OCI-LY1 (cell line): Measurements from ENCODE around the gene ARPP21.

Experiments
- H2AFZ ChIP-seq: fragments of 200-600 bp; sonication (generic), shearing (Covaris generic); 2 replicates; pipeline ENCODE4 v1.6.0; 2014; ENCODE audit warnings: antibody characterized with exemption, mild to moderate bottlenecking, low read length
- H3F3A ChIP-seq: fragments of 200-600 bp; sonication (generic), shearing (Covaris generic); 2 replicates; pipeline ENCODE4 v1.6.0; 2014; ENCODE audit warnings: mild to moderate bottlenecking, antibody characterized with exemption, low read length, moderate library complexity; ENCODE audit not compliant: insufficient read depth
- H3K27ac ChIP-seq: fragments of 200-600 bp; sonication (generic); 2 replicates; pipeline ENCODE4 v1.5.1; 2014; ENCODE audit warnings: low read length, mixed run types, mild to moderate bottlenecking, low read depth; ENCODE audit not compliant: poor library complexity, severe bottlenecking
- H3K27me3 ChIP-seq: fragments of 200-600 bp; sonication (generic); 2 replicates; pipeline ENCODE4 v1.6.0; 2014; ENCODE audit warnings: antibody characterized with exemption, mild to moderate bottlenecking, low read length, moderate library complexity; ENCODE audit not compliant: insufficient read depth
- H3K36me3 ChIP-seq: fragments of 200-600 bp; sonication (generic); 2 replicates; pipeline ENCODE4 v1.6.1; 2014; ENCODE audit warnings: mild to moderate bottlenecking, antibody characterized with exemption, low read length, moderate library complexity, mixed read lengths; ENCODE audit not compliant: insufficient read depth
- H3K4me1 ChIP-seq: fragments of 200-600 bp; sonication (generic); 2 replicates; pipeline ENCODE4 v1.5.1; 2014; ENCODE audit warnings: mild to moderate bottlenecking, low read length, moderate library complexity; ENCODE audit not compliant: insufficient read depth, severe bottlenecking
- H3K4me2 ChIP-seq: fragments of 200-600 bp; sonication (generic), shearing (Covaris generic); 2 replicates; pipeline ENCODE4 v1.6.1; 2014; ENCODE audit warnings: low read length
- H3K4me3 ChIP-seq: fragments of 200-600 bp; sonication (generic); 2 replicates; pipeline ENCODE4 v1.5.1; 2014; ENCODE audit warnings: low read length, low read depth, mild to moderate bottlenecking, mixed read lengths; ENCODE audit not compliant: poor library complexity, severe bottlenecking
- H3K79me2 ChIP-seq: fragments of 200-600 bp; shearing (Covaris generic); 2 replicates; pipeline ENCODE4 v1.6.1; 2016; ENCODE audit warnings: mixed run types, low read length, mixed read lengths; ENCODE audit not compliant: insufficient read depth
- H3K9ac ChIP-seq: fragments of 200-600 bp; sonication (generic), shearing (Covaris generic); 2 replicates; pipeline ENCODE4 v1.6.1; 2014; ENCODE audit warnings: mild to moderate bottlenecking, low read length, mixed read lengths
- H3K9me2 ChIP-seq: fragments of 200-600 bp; sonication (generic), shearing (Covaris generic); 2 replicates; pipeline ENCODE4 v1.6.1; 2014; ENCODE audit warnings: low read depth, mild to moderate bottlenecking, low read length, mixed read lengths
- H3K9me3 ChIP-seq: fragments of 200-600 bp; shearing (Covaris generic); 2 replicates; pipeline ENCODE4 v1.6.1; 2014; ENCODE audit warnings: low read length, mixed read lengths
- H4K20me1 ChIP-seq: fragments of 200-600 bp; sonication (generic), shearing (Covaris generic); 2 replicates; pipeline ENCODE4 v1.6.0; 2016; ENCODE audit warnings: mild to moderate bottlenecking, low read length; ENCODE audit not compliant: insufficient read depth
- EZH2 ChIP-seq: fragments of 200-600 bp; sonication (generic), shearing (Covaris generic); IDR thresholded peaks from 2 replicates; pipeline ENCODE4 v1.8.0; 2017; ENCODE audit warnings: borderline replicate concordance, mixed run types, mild to moderate bottlenecking, antibody characterized with exemption, low read length, moderate library complexity, mixed read lengths
- TF ChIP-seq, protein P1 (sequence below): fragments of 200-600 bp; sonication (generic), shearing (Covaris generic); IDR thresholded peaks from 2 replicates; pipeline ENCODE4 v1.5.1; 2017; ENCODE audit warnings: mild to moderate bottlenecking, antibody characterized with exemption, low read length, moderate library complexity, mixed read lengths

The ARPP21 gene

DNA sequence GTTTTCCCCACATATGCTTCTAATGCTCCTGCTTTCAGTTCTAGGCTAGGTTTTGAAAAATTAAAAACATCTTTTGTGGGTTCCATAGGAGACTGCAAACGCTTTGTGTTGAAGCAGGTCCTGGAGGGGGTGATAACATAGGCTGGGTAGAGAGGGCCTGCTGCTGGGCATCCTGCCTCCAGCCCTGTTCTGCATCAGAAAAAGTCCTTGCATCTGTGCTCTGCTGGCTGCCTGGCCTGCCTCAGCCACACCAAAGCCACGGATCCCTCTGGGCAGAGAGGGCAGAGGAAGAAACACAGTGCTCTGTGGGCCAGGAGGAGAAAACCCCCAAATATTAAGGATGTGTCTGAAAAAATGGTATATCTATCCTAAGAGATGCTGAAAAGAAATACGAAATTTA, 3.9 kb upstream of the ARPP21 start:
- no peaks in the 10 kb centered on the region for H3K27me3 ChIP-seq
- H3K4me3 ChIP-seq: no peak overlapping the region
- no peaks in the 10 kb centered on the region for H3K9me2 ChIP-seq
- H3K4me1 ChIP-seq: peaks cover 45% of the 10 kb centered on the region
- TF ChIP-seq, protein P1, sequence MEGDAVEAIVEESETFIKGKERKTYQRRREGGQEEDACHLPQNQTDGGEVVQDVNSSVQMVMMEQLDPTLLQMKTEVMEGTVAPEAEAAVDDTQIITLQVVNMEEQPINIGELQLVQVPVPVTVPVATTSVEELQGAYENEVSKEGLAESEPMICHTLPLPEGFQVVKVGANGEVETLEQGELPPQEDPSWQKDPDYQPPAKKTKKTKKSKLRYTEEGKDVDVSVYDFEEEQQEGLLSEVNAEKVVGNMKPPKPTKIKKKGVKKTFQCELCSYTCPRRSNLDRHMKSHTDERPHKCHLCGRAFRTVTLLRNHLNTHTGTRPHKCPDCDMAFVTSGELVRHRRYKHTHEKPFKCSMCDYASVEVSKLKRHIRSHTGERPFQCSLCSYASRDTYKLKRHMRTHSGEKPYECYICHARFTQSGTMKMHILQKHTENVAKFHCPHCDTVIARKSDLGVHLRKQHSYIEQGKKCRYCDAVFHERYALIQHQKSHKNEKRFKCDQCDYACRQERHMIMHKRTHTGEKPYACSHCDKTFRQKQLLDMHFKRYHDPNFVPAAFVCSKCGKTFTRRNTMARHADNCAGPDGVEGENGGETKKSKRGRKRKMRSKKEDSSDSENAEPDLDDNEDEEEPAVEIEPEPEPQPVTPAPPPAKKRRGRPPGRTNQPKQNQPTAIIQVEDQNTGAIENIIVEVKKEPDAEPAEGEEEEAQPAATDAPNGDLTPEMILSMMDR: no peak
- no peak for TF ChIP-seq EZH2
- no peaks in the 10 kb centered on the region for H3F3A ChIP-seq
- H4K20me1 ChIP-seq: no peaks in the 10 kb centered on the region
- H3K4me2 ChIP-seq: peak overlapping the region; percentile 53; the same call in 1 of the 2 replicates
- no peaks in the 10 kb centered on the region for H3K36me3 ChIP-seq
- no peaks in the 10 kb centered on the region for H3K9me3 ChIP-seq
- peak overlapping the region; percentile 3; the same call in 1 of the 2 replicates for H2AFZ ChIP-seq
- H3K27ac ChIP-seq: peak overlapping the region; percentile 58
- H3K79me2 ChIP-seq: no peaks in the 10 kb centered on the region
- peak overlapping the region; percentile 8; the same call in 1 of the 2 replicates for H3K9ac ChIP-seq

DNA sequence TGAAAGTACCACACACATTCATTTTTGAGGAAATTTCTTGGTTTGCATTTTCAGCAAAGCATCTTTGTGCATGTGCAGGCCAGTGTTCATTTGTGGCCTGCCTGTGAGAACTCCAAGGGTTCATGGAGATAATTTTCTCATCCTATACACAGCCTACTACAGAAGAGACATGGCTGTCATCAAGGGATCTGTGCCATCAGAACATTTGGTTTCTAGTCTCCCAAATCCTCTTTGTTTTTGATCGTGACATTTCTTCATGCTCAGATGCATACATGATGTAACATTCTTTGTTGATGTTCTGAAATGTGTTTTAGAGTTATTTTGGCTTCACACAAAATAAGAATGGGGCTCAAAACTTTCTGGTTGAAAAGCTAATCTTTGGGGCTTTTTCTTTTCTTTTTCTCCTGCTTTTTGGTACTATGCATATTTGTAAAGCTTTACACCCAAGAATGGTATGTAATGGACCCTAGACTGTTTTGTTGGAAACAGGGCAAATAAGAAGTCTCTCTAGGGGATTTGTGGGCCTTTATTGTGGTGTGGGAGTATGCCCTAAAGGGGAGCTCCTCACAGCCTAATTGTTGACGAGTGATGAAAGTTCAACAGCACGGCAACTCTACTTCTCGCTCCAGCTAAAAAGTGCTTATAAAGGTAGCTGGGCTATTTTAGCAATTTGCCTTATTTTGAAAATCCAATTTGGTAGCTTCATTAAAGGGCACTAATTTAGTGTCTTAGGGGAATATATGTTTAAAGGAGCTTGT, 3.2 kb upstream of the ARPP21 start:
- Histone ChIP-seq H3K9ac (no peak overlapping the region; the same call in 1 of the 2 replicates), H3K4me2 (peak overlapping the region; percentile 53)

DNA sequence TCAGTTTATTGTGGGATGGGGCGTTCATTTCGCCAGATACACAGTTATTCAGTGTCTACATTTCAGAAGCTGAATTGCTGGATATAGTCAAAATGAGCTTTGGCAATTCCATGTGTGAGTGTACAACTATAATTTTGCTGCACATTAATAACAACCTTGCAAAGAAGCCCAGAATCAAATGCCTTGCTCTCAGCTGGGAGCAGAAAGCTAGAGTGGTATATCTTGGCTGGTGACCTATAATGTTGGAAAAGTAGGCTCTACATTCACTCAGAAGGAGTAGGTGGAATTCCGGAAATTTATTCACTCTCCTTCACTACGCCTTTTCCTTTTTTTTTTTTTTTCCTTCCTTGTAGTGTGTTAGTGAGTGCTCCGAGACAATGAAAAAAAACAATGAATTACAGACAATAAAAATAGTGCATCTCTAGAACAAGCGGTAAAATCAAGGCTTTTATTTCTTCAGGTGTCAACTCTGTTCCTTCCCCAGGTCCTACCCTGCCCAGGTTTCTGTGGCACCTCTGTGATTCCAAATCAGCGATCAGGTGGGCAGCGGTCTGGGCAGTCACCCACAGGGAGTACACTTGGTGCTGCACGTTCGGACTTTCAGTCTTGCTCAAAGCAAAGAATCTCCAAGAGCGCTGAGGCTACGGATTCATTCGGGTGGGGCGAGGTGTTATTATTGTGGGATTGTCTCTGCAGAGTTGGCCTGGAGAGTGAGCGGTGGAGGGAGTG, 910 bp upstream of the ARPP21 start:
- H3K36me3 ChIP-seq: no peaks in the 10 kb centered on the region
- no peaks in the 10 kb centered on the region for H3K27me3 ChIP-seq
- H3K9me2 ChIP-seq: no peaks in the 10 kb centered on the region
- H3K79me2 ChIP-seq: no peaks in the 10 kb centered on the region
- no peaks in the 10 kb centered on the region for H3F3A ChIP-seq
- TF ChIP-seq, protein P1: no peak
- no peak for TF ChIP-seq EZH2
- no peaks in the 10 kb centered on the region for H3K9me3 ChIP-seq
- H3K4me3 ChIP-seq: no peak overlapping the region
- H2AFZ ChIP-seq: no peak overlapping the region
- H3K9ac ChIP-seq: no peak overlapping the region
- no peak overlapping the region for H3K4me2 ChIP-seq
- H3K27ac ChIP-seq: no peak overlapping the region
- no peaks in the 10 kb centered on the region for H4K20me1 ChIP-seq
- peaks cover 51% of the 10 kb centered on the region for H3K4me1 ChIP-seq

More for the DNA sequence above, 3.2 kb upstream of the ARPP21 start:
- Histone ChIP-seq H3F3A (no peaks in the 10 kb centered on the region), H3K36me3 (no peaks in the 10 kb centered on the region), H2AFZ (no peak overlapping the region), H3K9me3 (no peaks in the 10 kb centered on the region), H3K4me3 (peak overlapping the region; percentile 4), H3K4me1 (peaks cover 46% of the 10 kb centered on the region), H3K27me3 (no peaks in the 10 kb centered on the region), H3K27ac (peak overlapping the region; percentile 58), H3K9me2 (no peaks in the 10 kb centered on the region), H3K79me2 (no peaks in the 10 kb centered on the region), H4K20me1 (no peaks in the 10 kb centered on the region)
- TF ChIP-seq EZH2: no peak
- TF ChIP-seq, protein P1: no peak
